HEK293 (cell line): ENCODE results near the gene SMIM1.

Experiments used
- IKZF3 ChIP-seq: fragments of 450-650 bp; IDR thresholded peaks from 2 replicates; pipeline ENCODE4 v1.5.0; 2018; ENCODE audit warnings: missing biosample characterization, mild to moderate bottlenecking, missing genetic modification characterization, moderate library complexity
- SCRT2 ChIP-seq: fragments of 450-650 bp; formaldehyde crosslinking; IDR thresholded peaks from 2 replicates; pipeline ENCODE4 v1.5.1; 2016; ENCODE audit warnings: missing biosample characterization, missing genetic modification characterization
- SP2 ChIP-seq: fragments of 450-650 bp; formaldehyde crosslinking; IDR thresholded peaks from 2 replicates; pipeline ENCODE4 v1.5.1; 2016; ENCODE audit warnings: missing biosample characterization, missing genetic modification characterization
- YY1 ChIP-seq: fragments of 450-650 bp; formaldehyde crosslinking; IDR thresholded peaks from 2 replicates; pipeline ENCODE4 v1.5.1; 2018; ENCODE audit warnings: missing biosample characterization, missing genetic modification characterization
- ZBTB21 ChIP-seq: fragments of 450-650 bp; formaldehyde crosslinking; IDR thresholded peaks from 2 replicates; pipeline ENCODE4 v1.5.1; 2017; ENCODE audit warnings: missing biosample characterization, missing genetic modification characterization
- ZNF10 ChIP-seq: fragments of 450-650 bp; formaldehyde crosslinking; IDR thresholded peaks from 2 replicates; pipeline ENCODE4 v1.5.1; 2017; ENCODE audit warnings: missing biosample characterization, missing genetic modification characterization
- ZNF416 ChIP-seq: fragments of 450-650 bp; formaldehyde crosslinking; IDR thresholded peaks from 2 replicates; pipeline ENCODE4 v1.5.1; 2016; ENCODE audit warnings: missing biosample characterization, missing genetic modification characterization
- ZNF449 ChIP-seq: fragments of 450-650 bp; formaldehyde crosslinking; IDR thresholded peaks from 2 replicates; pipeline ENCODE4 v1.5.1; 2017; ENCODE audit warnings: missing biosample characterization, mild to moderate bottlenecking, missing genetic modification characterization, moderate library complexity
- TF ChIP-seq, protein P1 (sequence below): fragments of 450-650 bp; formaldehyde crosslinking; IDR thresholded peaks from 2 replicates; pipeline ENCODE4 v1.5.1; 2016; ENCODE audit warnings: missing biosample characterization, missing genetic modification characterization

DNA sequence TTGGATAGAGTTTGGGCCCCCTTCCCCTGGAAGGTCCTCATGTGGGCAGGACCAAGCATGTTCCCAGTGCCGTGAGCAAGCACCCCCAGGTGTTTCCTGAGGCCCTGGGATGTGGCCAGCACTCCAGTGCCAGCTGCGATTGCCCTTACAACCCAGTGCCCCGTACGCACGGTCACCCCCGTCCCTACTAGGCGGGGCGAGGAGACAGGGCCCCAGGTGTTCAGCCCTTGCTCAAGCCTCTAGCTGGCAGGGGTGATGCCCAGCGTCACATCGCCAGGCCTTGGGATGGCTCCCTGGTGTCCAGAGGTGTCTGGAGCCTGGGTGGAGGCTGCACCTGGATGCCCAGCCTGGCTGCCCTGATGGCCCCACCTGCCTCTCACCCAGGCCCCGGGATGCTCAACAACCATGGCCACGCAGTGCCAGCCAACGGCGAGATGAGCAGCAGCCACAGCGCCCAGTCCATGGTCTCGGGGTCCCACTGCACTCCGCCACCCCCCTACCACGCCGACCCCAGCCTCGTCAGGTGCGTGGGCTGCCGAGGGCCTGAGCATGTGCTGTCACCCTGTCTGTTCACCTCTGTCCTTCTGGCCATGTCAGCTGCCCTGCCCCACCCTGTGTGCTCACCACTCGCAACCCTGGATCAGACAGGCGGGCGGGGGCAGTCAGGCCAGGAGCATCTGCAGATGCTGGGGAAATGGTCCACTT lies 41.9 kb upstream of the SMIM1 start:
- TF ChIP-seq, protein P1, sequence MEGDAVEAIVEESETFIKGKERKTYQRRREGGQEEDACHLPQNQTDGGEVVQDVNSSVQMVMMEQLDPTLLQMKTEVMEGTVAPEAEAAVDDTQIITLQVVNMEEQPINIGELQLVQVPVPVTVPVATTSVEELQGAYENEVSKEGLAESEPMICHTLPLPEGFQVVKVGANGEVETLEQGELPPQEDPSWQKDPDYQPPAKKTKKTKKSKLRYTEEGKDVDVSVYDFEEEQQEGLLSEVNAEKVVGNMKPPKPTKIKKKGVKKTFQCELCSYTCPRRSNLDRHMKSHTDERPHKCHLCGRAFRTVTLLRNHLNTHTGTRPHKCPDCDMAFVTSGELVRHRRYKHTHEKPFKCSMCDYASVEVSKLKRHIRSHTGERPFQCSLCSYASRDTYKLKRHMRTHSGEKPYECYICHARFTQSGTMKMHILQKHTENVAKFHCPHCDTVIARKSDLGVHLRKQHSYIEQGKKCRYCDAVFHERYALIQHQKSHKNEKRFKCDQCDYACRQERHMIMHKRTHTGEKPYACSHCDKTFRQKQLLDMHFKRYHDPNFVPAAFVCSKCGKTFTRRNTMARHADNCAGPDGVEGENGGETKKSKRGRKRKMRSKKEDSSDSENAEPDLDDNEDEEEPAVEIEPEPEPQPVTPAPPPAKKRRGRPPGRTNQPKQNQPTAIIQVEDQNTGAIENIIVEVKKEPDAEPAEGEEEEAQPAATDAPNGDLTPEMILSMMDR = no peak
- no peak for TF ChIP-seq SCRT2 (tag by site-specific recombination)
- no peak for TF ChIP-seq ZNF416
- TF ChIP-seq SP2 = no peak
- TF ChIP-seq IKZF3 (tag by site-specific recombination) = no peak
- no peak for TF ChIP-seq ZBTB21 (tag by site-specific recombination)
- no peak for TF ChIP-seq ZNF10 (tag by site-specific recombination)
- TF ChIP-seq YY1 (tag by site-specific recombination) = no peak
- no peak for TF ChIP-seq ZNF449 (tag by site-specific recombination)
